A549 (cell line): ENCODE results near the gene ADAM8. TPM values are rescaled to one million over a fixed set of nuclear protein-coding genes. Genes with fewer than 3 reads are reported as not detected.
"Not testable (repeated sequence)": the region's sequence is repeated elsewhere in the genome, so short reads cannot be mapped to it uniquely, and the experiment has no call there.

ENCODE experiments used
- ATAC-seq, 2 experiments: fragments of 200-7000 bp in 1 of 2; fragments of >200 bp in 1 of 2; cut with Nextera tagmentation in 1 of 2; cut with Tn5 transposase in 1 of 2; 3 replicates each; pipeline versions ENCODE4 v1.8.0 to v1.9.1; 2018 to 2020; ENCODE audit warnings: mild to moderate bottlenecking in 1 of 2, moderate library complexity in 1 of 2
- CTCF ChIA-PET: fragments of 300-600 bp; sonication (Branson Sonifier 250); formaldehyde crosslinking; extraction: SDS; loops from one replicate; lab custom pipeline; 2021; ENCODE audit warnings: antibody characterized with exemption, inconsistent platforms; lab: Yijun Ruan, JAX
- POLR2A ChIA-PET: fragments of 350-600 bp; formaldehyde crosslinking; extraction: SDS; loops from one replicate; lab custom pipeline; 2021; ENCODE audit warnings: antibody characterized with exemption, inconsistent platforms; lab: Yijun Ruan, JAX
- DNase-seq, 2 experiments: peaks; one replicate each; pipeline versions ENCODE4 v3.0.0 to v3.0.0-alpha.2; 2011 to 2016; ENCODE audit warnings: low read depth in 1 of 2, low spot score in 1 of 2
- FAIRE-seq: peaks from 2 replicates; lab custom pipeline; 2011; peaks lifted over from hg19 to GRCh38; lab: Jason Lieb, UNC
- H3K27ac ChIP-seq, 2 experiments: fragments of >200 bp; sonication (Bioruptor Twin); formaldehyde crosslinking; 3 replicates each; pipeline ENCODE4 v1.5.1; 2016 to 2017
- H3K4me1 ChIP-seq: fragments of >200 bp; sonication (Bioruptor Twin); formaldehyde crosslinking; 3 replicates; pipeline ENCODE4 v1.6.1; 2016
- H3K4me2 ChIP-seq: fragments of >200 bp; sonication (Bioruptor Twin); formaldehyde crosslinking; 3 replicates; pipeline ENCODE4 v1.6.1; 2016
- H3K4me3 ChIP-seq: fragments of >200 bp; sonication (Bioruptor Twin); formaldehyde crosslinking; 3 replicates; pipeline ENCODE4 v1.5.1; 2016
- H3K9me3 ChIP-seq: fragments of >200 bp; sonication (Bioruptor Twin); formaldehyde crosslinking; 3 replicates; pipeline ENCODE4 v1.6.1; 2016
- CBX8 ChIP-seq: fragments of 200-600 bp; sonication (generic); IDR thresholded peaks from 2 replicates; pipeline ENCODE4 v1.6.1; 2016
- EHMT2 ChIP-seq: fragments of 200-600 bp; sonication (generic); IDR thresholded peaks from 2 replicates; pipeline ENCODE4 v1.6.1; 2016; ENCODE audit warnings: antibody characterized with exemption, low read depth, mild to moderate bottlenecking, moderate library complexity
- HDAC2 ChIP-seq: fragments of 200-600 bp; sonication (generic); IDR thresholded peaks from 2 replicates; pipeline ENCODE4 v1.6.1; 2016
- KDM5A ChIP-seq: fragments of 200-600 bp; sonication (generic); IDR thresholded peaks from 2 replicates; pipeline ENCODE4 v1.6.1; 2016; ENCODE audit warnings: antibody characterized with exemption, mild to moderate bottlenecking
- MAFK ChIP-seq: fragments of 450-650 bp; IDR thresholded peaks from 2 replicates; pipeline ENCODE4 v1.6.1; 2014; ENCODE audit not compliant: partially characterized antibody
- MAX ChIP-seq: IDR thresholded peaks from 2 replicates; pipeline ENCODE4 v1.6.1; 2012
- NFE2L2 ChIP-seq: fragments of 150-350 bp; conservative IDR thresholded peaks from 2 replicates; pipeline ENCODE4 v1.6.1; 2014; ENCODE audit warnings: low read length
- NPAS2 ChIP-seq: fragments of 250-450 bp; sonication (Bioruptor Pico); IDR thresholded peaks from 2 replicates; pipeline ENCODE4 v1.8.0; 2022; ENCODE audit warnings: mild to moderate bottlenecking, moderate library complexity, borderline replicate concordance
- RAD21 ChIP-seq, 2 experiments: fragments of >200 bp in 1 of 2; sonication (Bioruptor Twin) in 1 of 2; formaldehyde crosslinking in 1 of 2; IDR thresholded peaks in 1 of 2; conservative IDR thresholded peaks in 1 of 2; 2 replicates in 1 of 2; 3 replicates in 1 of 2; pipeline ENCODE4 v1.6.1; 2012 to 2018; ENCODE audit warnings: inconsistent platforms in 1 of 2
- RCOR1 ChIP-seq: fragments of 150-350 bp; IDR thresholded peaks from 2 replicates; pipeline ENCODE4 v1.6.1; 2014; ENCODE audit warnings: antibody characterized with exemption, low read length, low read depth
- REST ChIP-seq: fragments of 200-600 bp; sonication (generic); IDR thresholded peaks from 2 replicates; pipeline ENCODE4 v1.6.1; 2016; ENCODE audit warnings: antibody characterized with exemption, mild to moderate bottlenecking, moderate library complexity
- RFX5 ChIP-seq: fragments of 450-650 bp; IDR thresholded peaks from 2 replicates; pipeline ENCODE4 v1.7.1; 2014; ENCODE audit warnings: antibody characterized with exemption, mild to moderate bottlenecking, moderate library complexity
- RNF2 ChIP-seq: fragments of 200-600 bp; sonication (generic); IDR thresholded peaks from 2 replicates; pipeline ENCODE4 v1.6.1; 2016; ENCODE audit warnings: low read depth, mild to moderate bottlenecking, antibody characterized with exemption, moderate library complexity, borderline replicate concordance
- SMC3 ChIP-seq: fragments of >200 bp; sonication (Bioruptor Twin); formaldehyde crosslinking; IDR thresholded peaks from 3 replicates; pipeline ENCODE4 v1.6.1; 2018; ENCODE audit warnings: inconsistent platforms
- TFCP2L1 ChIP-seq: fragments of 250-450 bp; sonication (Bioruptor Pico); IDR thresholded peaks from 2 replicates; pipeline ENCODE4 v1.5.0; 2021; ENCODE audit warnings: mild to moderate bottlenecking
- ZFP36 ChIP-seq: fragments of 450-650 bp; IDR thresholded peaks from 2 replicates; pipeline ENCODE4 v1.6.1; 2014; ENCODE audit warnings: borderline replicate concordance; ENCODE audit not compliant: partially characterized antibody
- WGBS: methylation state at CpG from one replicate; pipeline ENCODE4 v1.1.6; 2017; ENCODE audit errors: missing lambda C conversion rate; 5-methylcytosine and 5-hydroxymethylcytosine counted together
- polyA plus RNA-seq, 4 experiments: library from polyadenylated mRNA; depleted of rRNA in 3 of 4; stranded (reverse); fragments of >200 nt; fragmentation: RNase III in 1 of 4; extraction: RNeasy Plus Mini Kit Qiagen cat#74134 plus additional on column Dnase treatment in 1 of 4; gene quantifications; 2 replicates in 3 of 4; 3 replicates in 1 of 4; pipeline ENCODE4 v1.2.3, GENCODE V29; 2011 to 2017
- TF ChIP-seq, protein P1 (sequence below): fragments of 250-450 bp; sonication (Bioruptor Pico); IDR thresholded peaks from 2 replicates; pipeline ENCODE4 v1.5.0; 2020; ENCODE audit warnings: low read depth, mild to moderate bottlenecking, moderate library complexity

ADAM8 gene
- polyA plus RNA-seq, 2 of the 4 experiments (the other 2 are of a cell fraction), result 1.4 to 4.1 TPM

DNA sequence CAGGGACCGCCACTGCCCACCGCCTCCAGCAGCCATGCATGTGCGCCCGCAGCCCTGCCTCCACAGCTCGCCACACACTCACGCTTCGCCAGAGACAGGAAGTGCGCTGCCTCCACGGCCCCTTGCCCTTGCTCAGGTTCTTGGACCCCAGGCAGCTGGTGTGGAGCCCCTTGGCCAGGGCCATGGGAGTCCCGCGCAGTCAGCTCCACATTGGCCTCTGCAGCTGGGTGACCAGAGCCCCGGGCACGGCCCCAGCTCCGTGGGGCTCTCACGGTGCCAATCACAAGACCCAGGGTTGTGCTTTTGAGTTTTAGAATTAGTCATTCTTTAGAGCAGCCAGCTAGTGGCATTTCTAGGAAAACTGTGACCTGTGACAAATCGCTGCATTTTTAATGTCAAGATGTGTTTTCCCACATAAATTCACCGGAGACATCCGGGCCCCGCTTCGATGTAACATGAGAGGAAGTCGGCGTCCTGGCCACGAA is 50.9 kb downstream of the ADAM8 start:
- FAIRE-seq (no peak), ATAC-seq (no peak), DNase-seq (no peak)
- H3K4me3 ChIP-seq, result no peak overlapping the region
- H3K4me1 ChIP-seq, result no peaks in the 10 kb centered on the region; the same call in 2 of the 3 replicates
- H3K9me3 ChIP-seq, result no peaks in the 10 kb centered on the region
- POLR2A ChIA-PET, result no interaction called here
- CTCF ChIA-PET, result interaction anchor here (1.1 to 3.2 kb wide), 2 partner anchors 31 to 295 kb away, joined by 4 to 9 read pairs; no protein-coding TSS in a partner anchor
- H3K4me2 ChIP-seq, result no peak overlapping the region
- TF ChIP-seq KDM5A, result no peak
- no peak for TF ChIP-seq NPAS2 (CRISPR knock-in tag)
- no peak for TF ChIP-seq EHMT2
- no peak for TF ChIP-seq NFE2L2
- TF ChIP-seq RAD21 (conservative IDR thresholded peaks at IDR 0.05 in 1 of 2, IDR thresholded peaks at IDR 0.05 in 1 of 2), result no peak
- TF ChIP-seq RCOR1, result no peak
- no peak for TF ChIP-seq RFX5
- TF ChIP-seq TFCP2L1 (CRISPR knock-in tag), result no peak
- no peak for TF ChIP-seq CBX8
- peak overlapping the region in 1 of 2 experiments; percentile 65; a peak in 3 of 6 replicates for H3K27ac ChIP-seq
- 86% methylated on average over 22 of the region's 23 CpGs for WGBS

GRCh38 chr10:133224756-133225372 is 51.8 kb downstream of the ADAM8 start:
- 81% methylated on average over 16 of the region's 25 CpGs for WGBS
- TF ChIP-seq MAFK (no peak), MAX (no peak), RFX5 (no peak), ZFP36 (no peak), SMC3 (no peak)
- TF ChIP-seq, protein P1, sequence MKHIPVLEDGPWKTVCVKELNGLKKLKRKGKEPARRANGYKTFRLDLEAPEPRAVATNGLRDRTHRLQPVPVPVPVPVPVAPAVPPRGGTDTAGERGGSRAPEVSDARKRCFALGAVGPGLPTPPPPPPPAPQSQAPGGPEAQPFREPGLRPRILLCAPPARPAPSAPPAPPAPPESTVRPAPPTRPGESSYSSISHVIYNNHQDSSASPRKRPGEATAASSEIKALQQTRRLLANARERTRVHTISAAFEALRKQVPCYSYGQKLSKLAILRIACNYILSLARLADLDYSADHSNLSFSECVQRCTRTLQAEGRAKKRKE (CRISPR knock-in tag), result no peak
- Histone ChIP-seq H3K9me3 (no peaks in the 10 kb centered on the region), H3K4me3 (no peak overlapping the region), H3K4me2 (no peak overlapping the region), H3K4me1 (no peaks in the 10 kb centered on the region), H3K27ac (peak overlapping the region in 1 of 2 experiments; percentile 65; a peak in 3 of 6 replicates)
- CTCF ChIA-PET, result interaction anchor here (0.9 to 1.1 kb wide), 3 partner anchors 32 to 296 kb away, joined by 3 to 4 read pairs (median 3); no protein-coding TSS in a partner anchor
- ATAC-seq, result no peak
- DNase-seq, result no peak
- FAIRE-seq, result no peak
- POLR2A ChIA-PET, result no interaction called here

GRCh38 chr10:133224076-133224475 is 52.6 kb downstream of the ADAM8 start:
- Histone ChIP-seq H3K4me1 (no peaks in the 10 kb centered on the region), H3K27ac (no peak overlapping the region), H3K4me3 (no peak overlapping the region), H3K9me3 (no peaks in the 10 kb centered on the region), H3K4me2 (no peak overlapping the region)
- FAIRE-seq (no peak), DNase-seq (no peak), ATAC-seq (no peak)
- ChIA-PET POLR2A (no interaction called here), CTCF (interaction anchor here (1.0 kb wide), 1 partner anchor 33 kb away, joined by 3 read pairs; no protein-coding TSS in a partner anchor)
- TF ChIP-seq RNF2 (no peak), MAFK (no peak), HDAC2 (no peak), REST (no peak)
- WGBS, result 49% methylated on average over 14 of the region's 14 CpGs

- ATAC-seq, POLR2A ChIA-PET, CTCF ChIA-PET, H3K27ac ChIP-seq, H3K4me2 ChIP-seq, FAIRE-seq, DNase-seq, H3K4me1 ChIP-seq, H3K4me3 ChIP-seq, H3K9me3 ChIP-seq: not testable (repeated sequence)
- 76% methylated on average over 15 of the region's 22 CpGs for WGBS
These were observed 54.9 kb downstream of the ADAM8 start for GRCh38 chr10:133221756-133222155.
